Activated CD4-positive, alpha-beta T cell treated with anti-CD3 and anti-CD28 coated beads, Interleukin-2, Interleukin-4, amounts not matched to agents 100 ng/mL and 50 ng/mL, durations not matched to agents 16 hours and 8 hours (primary cell): ENCODE results near the gene TICAM1.
A peak's percentile ranks its signal among the peaks of the same experiment; 100 is the strongest.
"Not testable (repeated sequence)": the region's sequence is repeated elsewhere in the genome, so short reads cannot be mapped to it uniquely, and the experiment has no call there.

Experiments
- DNase-seq: peaks from one replicate; pipeline ENCODE4 v3.0.0-alpha.2; 2020; ENCODE audit warnings: low spot score

Gene TICAM1

GRCh38 chr19:4844348-4845179, 13.1 kb upstream of the TICAM1 start:
- no peak for DNase-seq

- DNase-seq = no peak
Measured at GRCh38 chr19:4843647-4843965, 12.1 kb upstream of the TICAM1 start.

- DNase-seq = no peak
Measured at GRCh38 chr19:4839192-4839591, 7.7 kb upstream of the TICAM1 start.

GRCh38 chr19:4832776-4833175, 1.3 kb upstream of the TICAM1 start:
- DNase-seq = no peak

GRCh38 chr19:4831979-4832340, 448 bp upstream of the TICAM1 start:
- DNase-seq = not testable (repeated sequence)

- no peak for DNase-seq
Measured at GRCh38 chr19:4830768-4831265, 695 bp downstream of the TICAM1 start.

GRCh38 chr19:4830332-4830731, 1.2 kb downstream of the TICAM1 start:
- DNase-seq = no peak

GRCh38 chr19:4829001-4829712, 2.4 kb downstream of the TICAM1 start:
- DNase-seq = no peak

- no peak for DNase-seq
Measured at GRCh38 chr19:4823577-4823976, 7.9 kb downstream of the TICAM1 start.

- DNase-seq = not testable (repeated sequence)
Measured at GRCh38 chr19:4822354-4822753, 9.2 kb downstream of the TICAM1 start.

- no peak for DNase-seq
Measured at GRCh38 chr19:4821265-4821664, 10.2 kb downstream of the TICAM1 start.

GRCh38 chr19:4817467-4818277, 13.8 kb downstream of the TICAM1 start:
- DNase-seq = no peak

GRCh38 chr19:4816950-4817278, 14.6 kb downstream of the TICAM1 start:
- no peak for DNase-seq

GRCh38 chr19:4816202-4816949, 15.1 kb downstream of the TICAM1 start:
- no peak for DNase-seq

GRCh38 chr19:4815426-4816201, 15.9 kb downstream of the TICAM1 start:
- DNase-seq = peak; percentile 91

GRCh38 chr19:4814625-4815425, 16.7 kb downstream of the TICAM1 start:
- no peak for DNase-seq

GRCh38 chr19:4811328-4812131, 20.0 kb downstream of the TICAM1 start:
- DNase-seq = peak; percentile 88

- no peak for DNase-seq
Measured at GRCh38 chr19:4807188-4807587, 24.3 kb downstream of the TICAM1 start.

- no peak for DNase-seq
Measured at GRCh38 chr19:4806384-4806783, 25.1 kb downstream of the TICAM1 start.

GRCh38 chr19:4805140-4805539, 26.4 kb downstream of the TICAM1 start:
- not testable (repeated sequence) for DNase-seq
